ENCODE results near the gene PIGH.

PIGH gene

DNA sequence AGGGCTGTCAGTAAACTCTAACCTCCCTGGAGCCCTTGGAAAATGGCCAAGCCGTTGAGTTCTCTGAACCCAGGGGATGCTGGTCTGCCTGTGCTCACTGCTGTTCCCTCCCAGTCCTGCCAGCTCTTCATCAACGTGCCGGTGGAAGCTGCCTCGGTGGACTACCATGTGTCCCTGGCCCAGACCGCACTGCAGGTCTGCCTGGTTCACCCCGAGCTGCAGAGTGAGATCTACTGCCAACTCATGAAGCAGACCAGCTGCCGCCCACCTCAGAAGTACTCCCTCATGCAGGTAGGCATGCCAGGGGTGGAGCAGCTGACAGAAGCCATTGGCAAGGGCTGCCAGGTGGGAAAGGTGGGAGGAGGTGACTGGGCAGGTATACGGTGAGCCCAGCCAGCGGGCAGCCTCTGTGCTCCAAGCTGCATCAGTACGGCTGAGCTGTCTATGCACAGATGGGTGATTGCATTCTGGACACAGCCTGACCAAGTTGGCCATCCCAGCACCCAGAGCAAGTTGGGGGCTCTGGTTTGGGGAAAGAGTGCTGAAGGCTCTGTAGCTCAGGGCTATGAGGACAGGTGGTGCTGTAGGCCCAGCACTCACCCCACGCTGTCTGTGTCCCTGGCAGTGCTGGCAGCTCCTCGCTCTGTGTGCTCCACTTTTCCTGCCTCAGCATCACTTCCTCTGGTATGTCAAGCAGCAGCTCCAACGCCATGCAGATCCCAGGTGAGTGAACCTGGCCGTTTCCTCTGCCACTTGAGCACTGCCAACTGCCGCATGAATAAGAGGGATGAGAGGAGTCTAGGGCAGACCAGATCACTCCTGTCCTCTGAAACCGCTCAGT is 21.9 kb downstream of the PIGH start:
- TF ChIP-seq SPI1 (IDR thresholded peaks at IDR 0.05; ENCODE audit: low read depth, low read length) (no peak), PAX5 (IDR thresholded peaks at IDR 0.05; ENCODE audit: insufficient read depth, low read length, severe bottlenecking) (no peak)
- FAIRE-seq (no peak), DNase-seq (ENCODE audit: insufficient read length, low spot score) (no peak)

GRCh38 chr14:67577181-67577808 is 22.8 kb downstream of the PIGH start:
- DNase-seq (ENCODE audit: insufficient read length, low spot score), result no peak
- TF ChIP-seq SPI1 (IDR thresholded peaks at IDR 0.05; ENCODE audit: low read depth, low read length) (no peak), PAX5 (IDR thresholded peaks at IDR 0.05; ENCODE audit: insufficient read depth, low read length, severe bottlenecking) (no peak), POLR2AphosphoS5 (IDR thresholded peaks at IDR 0.05; ENCODE audit: low read depth, low read length) (no peak), TAF1 (IDR thresholded peaks at IDR 0.05; ENCODE audit: low read depth, low read length) (no peak), POU2F2 (IDR thresholded peaks at IDR 0.05; ENCODE audit: low read depth, low read length) (no peak), POLR2A (IDR thresholded peaks at IDR 0.05; ENCODE audit: low read depth, low read length) (no peak)
- FAIRE-seq, result no peak

DNA sequence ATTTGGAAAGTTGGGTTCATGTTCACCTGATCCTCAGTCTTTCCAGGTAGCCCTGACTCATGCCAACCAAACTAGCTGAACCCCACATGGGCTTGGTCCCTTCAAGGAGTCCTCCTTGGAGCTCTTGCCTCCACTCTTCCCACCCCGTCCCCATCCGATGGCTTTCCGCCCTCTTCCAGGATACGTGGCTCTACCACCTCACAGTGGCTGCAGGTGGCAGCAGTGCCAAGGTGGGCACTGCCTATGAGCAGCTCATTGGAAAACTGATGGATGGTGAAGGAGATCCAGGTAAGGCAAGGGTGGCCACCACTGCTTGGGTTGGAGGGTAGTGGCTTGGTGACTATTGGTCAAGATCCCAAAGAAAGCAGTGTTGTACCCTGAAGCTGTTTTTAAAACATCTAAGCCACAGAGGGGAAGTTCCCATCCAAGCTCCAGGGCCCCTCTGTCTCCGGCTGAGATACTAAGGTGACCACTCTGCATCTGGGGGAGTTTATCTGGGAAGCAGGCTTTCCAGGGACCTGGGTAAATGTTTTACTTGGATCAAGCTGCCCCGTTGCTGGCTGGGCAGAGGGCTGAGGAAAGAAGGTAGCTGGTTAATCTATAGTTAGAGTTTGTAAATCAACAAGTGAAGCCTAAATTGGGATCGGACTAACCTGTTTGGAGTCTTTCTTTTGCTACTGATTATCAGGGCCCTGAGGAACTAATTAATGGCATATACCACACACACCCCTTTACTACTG is 23.7 kb downstream of the PIGH start:
- FAIRE-seq, result no peak
- DNase-seq (ENCODE audit: insufficient read length, low spot score), result no peak
- TF ChIP-seq POU2F2 (IDR thresholded peaks at IDR 0.05; ENCODE audit: low read depth, low read length) (no peak), SPI1 (IDR thresholded peaks at IDR 0.05; ENCODE audit: low read depth, low read length) (no peak), POLR2A (IDR thresholded peaks at IDR 0.05; ENCODE audit: low read depth, low read length) (no peak), POLR2AphosphoS5 (IDR thresholded peaks at IDR 0.05; ENCODE audit: low read depth, low read length) (no peak), TAF1 (IDR thresholded peaks at IDR 0.05; ENCODE audit: low read depth, low read length) (no peak), PAX5 (IDR thresholded peaks at IDR 0.05; ENCODE audit: insufficient read depth, low read length, severe bottlenecking) (no peak)

DNA sequence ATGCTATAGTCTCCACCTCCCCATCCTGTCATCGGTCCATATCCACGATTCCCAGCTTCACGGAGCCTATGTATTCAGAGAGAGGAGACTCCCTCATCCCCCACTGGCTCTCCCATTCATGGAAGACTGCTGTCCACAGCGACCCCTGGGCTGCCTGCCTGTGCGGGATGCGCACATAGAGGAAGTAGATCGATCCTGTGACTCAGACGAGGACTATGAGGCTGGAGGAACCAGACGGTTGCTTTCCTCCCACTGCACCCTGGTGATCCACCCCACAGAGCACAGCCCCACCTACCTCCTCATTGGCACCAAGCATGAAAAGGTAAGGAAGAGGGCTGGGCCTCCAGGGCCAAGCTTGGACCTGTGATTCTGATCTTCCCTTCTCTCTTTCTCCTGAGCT is 24.4 kb downstream of the PIGH start:
- FAIRE-seq (no peak), DNase-seq (ENCODE audit: insufficient read length, low spot score) (no peak)
- TF ChIP-seq POLR2A (IDR thresholded peaks at IDR 0.05; ENCODE audit: low read depth, low read length), result no peak

DNA sequence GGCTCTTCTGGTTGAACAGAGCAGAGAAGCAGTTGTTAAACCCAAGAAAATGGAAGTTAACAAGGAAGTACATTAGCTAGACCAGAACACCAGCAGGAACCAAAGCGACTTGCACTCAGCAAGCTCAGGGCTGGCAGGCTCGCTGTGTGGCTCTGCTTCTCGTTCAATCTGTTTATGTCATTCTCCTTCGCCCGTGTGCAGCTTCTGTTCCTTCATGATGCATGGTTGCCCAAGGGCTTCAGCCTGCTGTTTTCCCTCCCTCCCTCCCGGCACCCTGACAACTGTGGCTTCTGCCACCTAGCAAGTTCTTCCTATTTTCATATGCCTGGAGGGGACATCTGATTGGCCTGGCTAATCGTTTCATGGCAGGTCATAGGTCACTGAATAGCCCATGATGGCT is 25.3 kb downstream of the PIGH start:
- DNase-seq (ENCODE audit: insufficient read length, low spot score) (no peak), FAIRE-seq (no peak)
- no peak for TF ChIP-seq TAF1 (IDR thresholded peaks at IDR 0.05; ENCODE audit: low read depth, low read length)
- TF ChIP-seq POLR2A (IDR thresholded peaks at IDR 0.05; ENCODE audit: low read depth, low read length), result no peak
- no peak for TF ChIP-seq POU2F2 (IDR thresholded peaks at IDR 0.05; ENCODE audit: low read depth, low read length)
- no peak for TF ChIP-seq POLR2AphosphoS5 (IDR thresholded peaks at IDR 0.05; ENCODE audit: low read depth, low read length)
- TF ChIP-seq PAX5 (IDR thresholded peaks at IDR 0.05; ENCODE audit: insufficient read depth, low read length, severe bottlenecking), result no peak
- no peak for TF ChIP-seq SPI1 (IDR thresholded peaks at IDR 0.05; ENCODE audit: low read depth, low read length)

DNA sequence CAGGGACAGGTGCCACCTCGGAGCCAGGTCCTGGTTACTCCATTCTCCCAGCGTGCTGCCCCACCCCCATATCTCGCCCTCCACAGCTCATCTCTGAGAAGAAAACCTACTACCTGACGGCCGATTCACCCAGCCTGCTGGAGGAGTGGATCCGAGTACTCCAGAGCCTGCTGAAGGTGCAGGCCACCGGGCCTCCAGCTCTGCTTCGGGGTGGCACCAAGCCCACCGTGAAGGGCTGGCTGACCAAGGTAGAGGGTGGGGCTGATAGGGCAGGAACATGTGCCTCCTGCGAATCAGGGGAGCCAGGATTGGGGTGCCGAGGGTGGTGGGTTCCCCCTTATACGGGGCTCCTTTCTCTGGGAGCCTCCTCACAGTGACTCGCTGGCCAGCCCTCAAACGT is 25.9 kb downstream of the PIGH start:
- no peak for TF ChIP-seq PAX5 (IDR thresholded peaks at IDR 0.05; ENCODE audit: insufficient read depth, low read length, severe bottlenecking)
- TF ChIP-seq TAF1 (IDR thresholded peaks at IDR 0.05; ENCODE audit: low read depth, low read length), result no peak
- no peak for TF ChIP-seq SPI1 (IDR thresholded peaks at IDR 0.05; ENCODE audit: low read depth, low read length)
- TF ChIP-seq POLR2AphosphoS5 (IDR thresholded peaks at IDR 0.05; ENCODE audit: low read depth, low read length), result no peak
- no peak for TF ChIP-seq POU2F2 (IDR thresholded peaks at IDR 0.05; ENCODE audit: low read depth, low read length)
- no peak for FAIRE-seq
- no peak for DNase-seq (ENCODE audit: insufficient read length, low spot score)

DNA sequence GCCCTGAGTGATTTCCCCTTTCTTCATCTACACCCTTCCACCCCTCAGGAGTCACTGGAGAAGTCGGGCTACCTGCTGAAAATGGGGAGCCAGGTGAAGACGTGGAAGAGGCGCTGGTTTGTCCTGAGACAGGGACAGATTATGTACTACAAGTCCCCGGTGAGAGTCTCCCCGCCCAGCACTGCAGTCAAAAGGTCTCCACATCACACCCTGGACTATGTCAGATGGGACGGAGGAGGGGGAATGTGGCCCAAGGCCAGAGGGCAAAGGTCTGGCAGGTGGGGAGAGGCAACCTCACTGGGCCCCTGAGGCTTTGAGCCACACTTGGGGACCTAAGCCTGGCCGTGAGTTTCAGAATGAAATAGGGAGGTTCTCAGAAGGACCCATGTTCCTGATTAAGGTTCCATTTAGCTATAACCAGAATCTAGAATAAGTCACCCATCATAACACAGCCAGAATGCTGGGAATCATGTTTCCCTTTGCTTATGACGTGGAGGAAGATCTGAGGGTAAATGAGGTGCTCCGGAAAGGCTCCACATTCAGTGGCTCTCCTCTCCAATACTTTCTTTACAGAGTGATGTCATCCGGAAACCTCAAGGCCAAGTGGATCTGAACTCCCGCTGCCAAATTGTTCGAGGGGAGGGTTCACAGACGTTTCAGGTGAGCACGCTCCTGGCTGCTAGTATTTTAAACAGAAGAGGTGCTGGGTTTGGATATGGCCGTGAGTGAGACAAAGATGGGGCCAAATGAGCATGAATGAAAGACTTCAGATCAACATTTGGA is 26.6 kb downstream of the PIGH start:
- no peak for TF ChIP-seq POLR2A (IDR thresholded peaks at IDR 0.05; ENCODE audit: low read depth, low read length)
- TF ChIP-seq PAX5 (IDR thresholded peaks at IDR 0.05; ENCODE audit: insufficient read depth, low read length, severe bottlenecking), result no peak
- TF ChIP-seq TAF1 (IDR thresholded peaks at IDR 0.05; ENCODE audit: low read depth, low read length), result no peak
- no peak for TF ChIP-seq POU2F2 (IDR thresholded peaks at IDR 0.05; ENCODE audit: low read depth, low read length)
- TF ChIP-seq POLR2AphosphoS5 (IDR thresholded peaks at IDR 0.05; ENCODE audit: low read depth, low read length), result no peak
- TF ChIP-seq SPI1 (IDR thresholded peaks at IDR 0.05; ENCODE audit: low read depth, low read length), result no peak
- no peak for FAIRE-seq
- DNase-seq (ENCODE audit: insufficient read length, low spot score), result no peak

DNA sequence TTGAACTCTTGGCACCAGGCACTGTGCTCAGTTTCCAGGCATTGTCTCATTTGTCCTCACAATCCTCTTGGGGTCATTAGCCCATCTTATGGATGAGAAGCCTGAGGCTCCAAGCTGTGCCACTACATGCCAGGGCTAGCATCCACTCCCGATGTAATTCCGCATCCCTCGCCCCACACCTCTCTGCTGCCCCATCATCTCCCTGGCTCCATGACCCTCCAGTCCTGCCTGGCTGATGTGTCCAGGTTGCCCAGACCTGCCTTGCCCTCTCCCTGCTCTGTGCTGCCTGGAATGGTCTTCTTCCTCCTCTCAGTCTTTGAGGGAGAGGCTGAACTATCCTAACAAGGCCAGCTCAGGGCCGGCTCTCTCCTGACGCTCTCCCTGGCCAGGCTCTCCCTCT is 27.5 kb downstream of the PIGH start:
- FAIRE-seq (no peak), DNase-seq (ENCODE audit: insufficient read length, low spot score) (no peak)
- TF ChIP-seq POU2F2 (IDR thresholded peaks at IDR 0.05; ENCODE audit: low read depth, low read length), result no peak
- no peak for TF ChIP-seq POLR2A (IDR thresholded peaks at IDR 0.05; ENCODE audit: low read depth, low read length)
- no peak for TF ChIP-seq PAX5 (IDR thresholded peaks at IDR 0.05; ENCODE audit: insufficient read depth, low read length, severe bottlenecking)
- no peak for TF ChIP-seq SPI1 (IDR thresholded peaks at IDR 0.05; ENCODE audit: low read depth, low read length)
- TF ChIP-seq TAF1 (IDR thresholded peaks at IDR 0.05; ENCODE audit: low read depth, low read length), result no peak
- TF ChIP-seq POLR2AphosphoS5 (IDR thresholded peaks at IDR 0.05; ENCODE audit: low read depth, low read length), result no peak

GRCh38 chr14:67571991-67572323 is 28.1 kb downstream of the PIGH start:
- TF ChIP-seq TAF1 (IDR thresholded peaks at IDR 0.05; ENCODE audit: low read depth, low read length) (no peak), POLR2A (IDR thresholded peaks at IDR 0.05; ENCODE audit: low read depth, low read length) (no peak)
- no peak for DNase-seq (ENCODE audit: insufficient read length, low spot score)
- FAIRE-seq, result no peak
